D341Med (cell line): ENCODE results near the gene DNMT3B.
A peak's percentile ranks its signal among the peaks of the same experiment; 100 is the strongest.
"Not testable (repeated sequence)": the region's sequence is repeated elsewhere in the genome, so short reads cannot be mapped to it uniquely, and the experiment has no call there.

Experiments used
- DNase-seq: peaks from one replicate; pipeline ENCODE4 v3.0.0; 2012; ENCODE audit warnings: low spot score

DNMT3B gene

GRCh38 chr20:32763202-32764004, 1.2 kb downstream of the DNMT3B start:
- DNase-seq: peak; percentile 57

GRCh38 chr20:32764005-32764960, 2.1 kb downstream of the DNMT3B start:
- DNase-seq: peak; percentile 27

GRCh38 chr20:32765230-32765875, 3.2 kb downstream of the DNMT3B start:
- not testable (repeated sequence) for DNase-seq

GRCh38 chr20:32767418-32768198, 5.4 kb downstream of the DNMT3B start:
- no peak for DNase-seq

GRCh38 chr20:32772046-32772445, 9.9 kb downstream of the DNMT3B start:
- DNase-seq: no peak

- DNase-seq: no peak
Measured at GRCh38 chr20:32773223-32773622, 11.0 kb downstream of the DNMT3B start.

GRCh38 chr20:32773855-32774254, 11.7 kb downstream of the DNMT3B start:
- no peak for DNase-seq

- no peak for DNase-seq
Measured at GRCh38 chr20:32775336-32775991, 13.3 kb downstream of the DNMT3B start.

- DNase-seq: no peak
Measured at GRCh38 chr20:32777177-32777956, 15.2 kb downstream of the DNMT3B start.

- DNase-seq: no peak
Measured at GRCh38 chr20:32779500-32780211, 17.5 kb downstream of the DNMT3B start.

GRCh38 chr20:32780278-32780677, 18.1 kb downstream of the DNMT3B start:
- no peak for DNase-seq

- DNase-seq: no peak
Measured at GRCh38 chr20:32780749-32781655, 18.8 kb downstream of the DNMT3B start.

GRCh38 chr20:32784369-32785080, 22.3 kb downstream of the DNMT3B start:
- no peak for DNase-seq

- DNase-seq: no peak
Measured at GRCh38 chr20:32786059-32786760, 24.0 kb downstream of the DNMT3B start.

- no peak for DNase-seq
Measured at GRCh38 chr20:32787168-32787567, 25.0 kb downstream of the DNMT3B start.

- peak; percentile 91 for DNase-seq
Measured at GRCh38 chr20:32789896-32790750, 27.9 kb downstream of the DNMT3B start.
